ENCODE measurements around the gene LMCD1.

LMCD1 gene

GRCh38 chr3:8622873-8623691 lies 121.5 kb downstream of the LMCD1 start:
- no peak overlapping the region for H3K4me3 ChIP-seq (ENCODE audit: low read length)
- TF ChIP-seq CTCF (conservative IDR thresholded peaks at IDR 0.05; ENCODE audit: low read depth, low read length) = peak; percentile 87
- DNase-seq (ENCODE audit: low read depth) = no peak

- no peak overlapping the region for H3K4me3 ChIP-seq (ENCODE audit: low read length)
- no peak for TF ChIP-seq CTCF (conservative IDR thresholded peaks at IDR 0.05; ENCODE audit: low read depth, low read length)
These were observed 122.1 kb downstream of the LMCD1 start for GRCh38 chr3:8623741-8624140.

More at GRCh38 chr3:8623741-8624140, 122.1 kb downstream of the LMCD1 start:
- no peak for DNase-seq (ENCODE audit: low read depth)
